SK-N-SH (cell line): ENCODE data around the gene CCDC78.

ENCODE experiments used
- CTCF ChIP-seq: fragments of 200-600 bp; sonication (generic); IDR thresholded peaks from 2 replicates; pipeline ENCODE4 v1.6.1; 2017; ENCODE audit warnings: antibody characterized with exemption, mild to moderate bottlenecking, moderate library complexity
- EZH2phosphoT487 ChIP-seq: fragments of 200-600 bp; sonication (generic); IDR thresholded peaks from 2 replicates; pipeline ENCODE4 v1.6.1; 2017; ENCODE audit warnings: low read depth, mixed run types, mild to moderate bottlenecking, antibody characterized with exemption, moderate library complexity, borderline replicate concordance
- GABPA ChIP-seq: IDR thresholded peaks from 2 replicates; pipeline ENCODE4 v1.4.0; 2012; ENCODE audit warnings: low read depth, mild to moderate bottlenecking
- MAX ChIP-seq: IDR thresholded peaks from 2 replicates; pipeline ENCODE4 v1.4.0; 2012; ENCODE audit warnings: low read depth
- TEAD4 ChIP-seq: IDR thresholded peaks from 2 replicates; pipeline ENCODE4 v1.4.0; 2012; ENCODE audit warnings: mild to moderate bottlenecking, borderline replicate concordance; ENCODE audit not compliant: insufficient read depth
- YY1 ChIP-seq: IDR thresholded peaks from 2 replicates; pipeline ENCODE4 v1.4.0; 2012; ENCODE audit warnings: low read depth, mild to moderate bottlenecking
- TF ChIP-seq, protein P1 (sequence below): IDR thresholded peaks from 2 replicates; pipeline ENCODE4 v1.6.1; 2012; ENCODE audit warnings: mild to moderate bottlenecking, low read depth, low read length, moderate library complexity

DNA sequence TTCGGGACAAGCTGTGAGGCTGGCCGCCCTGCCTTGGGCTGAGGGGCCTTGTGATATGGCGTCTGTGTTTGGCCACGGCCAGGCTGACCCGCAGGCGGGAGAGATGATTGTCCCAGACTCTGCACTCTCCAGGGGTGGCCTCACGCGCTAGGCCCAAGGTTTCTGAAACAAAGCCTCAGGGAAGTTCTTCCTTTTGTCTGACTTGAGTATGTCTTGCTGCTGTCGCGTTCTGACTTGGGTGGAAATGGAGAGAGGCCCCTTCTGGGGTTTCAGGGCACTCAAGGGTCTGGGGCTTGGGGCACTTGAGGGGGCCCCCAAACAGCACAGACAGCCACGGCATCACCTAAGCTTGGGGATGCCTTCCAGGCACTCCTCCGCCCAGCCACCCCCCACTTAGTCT is 15.2 kb downstream of the CCDC78 start:
- TF ChIP-seq YY1 (no peak), MAX (no peak), CTCF (no peak), TEAD4 (no peak), EZH2phosphoT487 (no peak), GABPA (no peak)
- TF ChIP-seq, protein P1, sequence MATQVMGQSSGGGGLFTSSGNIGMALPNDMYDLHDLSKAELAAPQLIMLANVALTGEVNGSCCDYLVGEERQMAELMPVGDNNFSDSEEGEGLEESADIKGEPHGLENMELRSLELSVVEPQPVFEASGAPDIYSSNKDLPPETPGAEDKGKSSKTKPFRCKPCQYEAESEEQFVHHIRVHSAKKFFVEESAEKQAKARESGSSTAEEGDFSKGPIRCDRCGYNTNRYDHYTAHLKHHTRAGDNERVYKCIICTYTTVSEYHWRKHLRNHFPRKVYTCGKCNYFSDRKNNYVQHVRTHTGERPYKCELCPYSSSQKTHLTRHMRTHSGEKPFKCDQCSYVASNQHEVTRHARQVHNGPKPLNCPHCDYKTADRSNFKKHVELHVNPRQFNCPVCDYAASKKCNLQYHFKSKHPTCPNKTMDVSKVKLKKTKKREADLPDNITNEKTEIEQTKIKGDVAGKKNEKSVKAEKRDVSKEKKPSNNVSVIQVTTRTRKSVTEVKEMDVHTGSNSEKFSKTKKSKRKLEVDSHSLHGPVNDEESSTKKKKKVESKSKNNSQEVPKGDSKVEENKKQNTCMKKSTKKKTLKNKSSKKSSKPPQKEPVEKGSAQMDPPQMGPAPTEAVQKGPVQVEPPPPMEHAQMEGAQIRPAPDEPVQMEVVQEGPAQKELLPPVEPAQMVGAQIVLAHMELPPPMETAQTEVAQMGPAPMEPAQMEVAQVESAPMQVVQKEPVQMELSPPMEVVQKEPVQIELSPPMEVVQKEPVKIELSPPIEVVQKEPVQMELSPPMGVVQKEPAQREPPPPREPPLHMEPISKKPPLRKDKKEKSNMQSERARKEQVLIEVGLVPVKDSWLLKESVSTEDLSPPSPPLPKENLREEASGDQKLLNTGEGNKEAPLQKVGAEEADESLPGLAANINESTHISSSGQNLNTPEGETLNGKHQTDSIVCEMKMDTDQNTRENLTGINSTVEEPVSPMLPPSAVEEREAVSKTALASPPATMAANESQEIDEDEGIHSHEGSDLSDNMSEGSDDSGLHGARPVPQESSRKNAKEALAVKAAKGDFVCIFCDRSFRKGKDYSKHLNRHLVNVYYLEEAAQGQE = no peak
